Astrocyte of the cerebellum (primary cell): ENCODE data around the gene MAP3K10.

Source experiments
- DNase-seq: peaks from one replicate; pipeline ENCODE4 v3.0.0-alpha.2; 2011; ENCODE audit warnings: low read depth
- H3K4me3 ChIP-seq: 2 replicates; pipeline ENCODE4 v1.5.1; 2011; ENCODE audit warnings: mild to moderate bottlenecking, low read depth, low read length, moderate library complexity
- in situ Hi-C: cut with HindIII; loops from 2 replicates; pipeline ENCODE4 v1.10.0; 2017; ENCODE audit warnings: low sequenced_read_pairs
- TF ChIP-seq, protein P1 (sequence below): IDR thresholded peaks from 2 replicates; pipeline ENCODE4 v1.5.1; 2012; ENCODE audit warnings: low read length, low read depth, moderate library complexity, mild to moderate bottlenecking; ENCODE audit errors: missing control alignments

Gene MAP3K10

DNA sequence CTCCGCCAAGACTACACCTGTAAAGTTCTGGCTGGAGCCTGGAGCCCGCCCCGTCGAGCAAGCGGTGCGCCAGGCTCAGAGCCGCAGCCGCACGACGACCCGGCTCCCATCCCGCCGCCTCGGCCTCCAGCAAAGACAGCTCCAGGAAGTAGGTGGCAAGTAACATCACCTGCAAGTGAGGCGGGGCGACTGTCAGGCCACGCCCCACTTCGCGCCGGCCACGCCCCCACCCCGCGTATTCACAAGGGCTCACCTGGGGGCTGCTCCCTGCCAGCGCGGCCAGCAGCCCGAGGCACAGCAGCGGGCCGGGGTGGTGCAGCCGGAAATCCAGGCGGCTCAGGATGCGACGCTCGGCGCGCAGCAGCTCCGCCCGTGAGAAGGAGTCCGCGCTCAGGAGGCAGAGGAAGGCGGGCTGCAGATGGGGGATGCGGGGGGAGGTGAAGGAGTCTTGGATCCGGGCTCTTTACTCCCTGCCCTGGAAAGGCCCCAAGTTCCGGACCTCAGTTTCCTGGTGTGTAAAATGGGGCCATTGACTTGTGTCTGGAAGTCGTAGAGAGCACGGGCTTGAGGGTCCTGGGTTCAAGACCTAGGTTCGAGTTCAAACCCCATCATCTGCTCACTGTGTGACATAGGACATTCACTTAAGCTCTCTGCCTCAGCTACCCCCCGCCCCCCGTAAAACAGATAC lies 32.1 kb downstream of the MAP3K10 start:
- no peak for DNase-seq
- in situ Hi-C loops, result no loop called here
- TF ChIP-seq, protein P1, sequence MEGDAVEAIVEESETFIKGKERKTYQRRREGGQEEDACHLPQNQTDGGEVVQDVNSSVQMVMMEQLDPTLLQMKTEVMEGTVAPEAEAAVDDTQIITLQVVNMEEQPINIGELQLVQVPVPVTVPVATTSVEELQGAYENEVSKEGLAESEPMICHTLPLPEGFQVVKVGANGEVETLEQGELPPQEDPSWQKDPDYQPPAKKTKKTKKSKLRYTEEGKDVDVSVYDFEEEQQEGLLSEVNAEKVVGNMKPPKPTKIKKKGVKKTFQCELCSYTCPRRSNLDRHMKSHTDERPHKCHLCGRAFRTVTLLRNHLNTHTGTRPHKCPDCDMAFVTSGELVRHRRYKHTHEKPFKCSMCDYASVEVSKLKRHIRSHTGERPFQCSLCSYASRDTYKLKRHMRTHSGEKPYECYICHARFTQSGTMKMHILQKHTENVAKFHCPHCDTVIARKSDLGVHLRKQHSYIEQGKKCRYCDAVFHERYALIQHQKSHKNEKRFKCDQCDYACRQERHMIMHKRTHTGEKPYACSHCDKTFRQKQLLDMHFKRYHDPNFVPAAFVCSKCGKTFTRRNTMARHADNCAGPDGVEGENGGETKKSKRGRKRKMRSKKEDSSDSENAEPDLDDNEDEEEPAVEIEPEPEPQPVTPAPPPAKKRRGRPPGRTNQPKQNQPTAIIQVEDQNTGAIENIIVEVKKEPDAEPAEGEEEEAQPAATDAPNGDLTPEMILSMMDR, result no peak
- H3K4me3 ChIP-seq, result no peak overlapping the region

DNA sequence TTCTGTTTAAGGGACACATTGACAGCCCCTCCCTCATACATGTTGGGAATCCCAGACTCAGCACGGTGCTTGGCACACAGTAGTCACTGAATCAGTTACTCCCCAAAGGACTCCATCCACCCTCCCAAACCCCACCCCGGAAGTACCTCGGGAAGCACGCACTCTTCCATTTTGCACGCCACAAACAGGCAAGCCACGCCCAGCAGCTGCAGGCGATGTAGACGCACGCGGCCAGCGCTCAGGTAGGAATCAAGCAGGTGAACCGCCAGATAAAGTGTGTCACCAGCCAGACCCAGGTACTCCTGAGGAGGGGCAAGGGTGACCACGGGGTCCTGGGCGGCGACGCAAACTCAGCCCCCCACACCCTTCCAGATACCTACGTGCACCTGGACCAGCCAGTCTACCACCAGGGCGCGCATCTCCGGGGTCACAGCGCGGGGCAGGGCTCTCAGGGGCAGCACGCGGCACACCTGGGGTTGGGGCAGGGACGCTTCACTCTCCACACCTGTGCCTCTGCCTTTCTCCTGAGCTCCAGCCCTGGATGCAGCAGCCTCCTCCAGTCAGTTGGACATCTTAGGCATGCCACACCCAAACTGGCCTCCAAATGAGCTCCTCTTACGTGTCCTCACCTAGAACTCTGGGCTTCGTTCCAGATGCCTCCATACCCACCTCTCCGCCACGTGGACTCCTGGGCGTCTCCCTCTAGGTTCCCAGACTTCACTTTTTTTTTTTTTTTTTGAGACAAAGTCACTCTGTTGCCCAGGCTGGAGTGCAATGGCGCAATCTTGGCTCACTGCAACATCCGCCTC lies 33.3 kb downstream of the MAP3K10 start:
- no peak overlapping the region for H3K4me3 ChIP-seq
- in situ Hi-C loops, result no loop called here
- TF ChIP-seq, protein P1, result no peak
- DNase-seq, result no peak

DNA sequence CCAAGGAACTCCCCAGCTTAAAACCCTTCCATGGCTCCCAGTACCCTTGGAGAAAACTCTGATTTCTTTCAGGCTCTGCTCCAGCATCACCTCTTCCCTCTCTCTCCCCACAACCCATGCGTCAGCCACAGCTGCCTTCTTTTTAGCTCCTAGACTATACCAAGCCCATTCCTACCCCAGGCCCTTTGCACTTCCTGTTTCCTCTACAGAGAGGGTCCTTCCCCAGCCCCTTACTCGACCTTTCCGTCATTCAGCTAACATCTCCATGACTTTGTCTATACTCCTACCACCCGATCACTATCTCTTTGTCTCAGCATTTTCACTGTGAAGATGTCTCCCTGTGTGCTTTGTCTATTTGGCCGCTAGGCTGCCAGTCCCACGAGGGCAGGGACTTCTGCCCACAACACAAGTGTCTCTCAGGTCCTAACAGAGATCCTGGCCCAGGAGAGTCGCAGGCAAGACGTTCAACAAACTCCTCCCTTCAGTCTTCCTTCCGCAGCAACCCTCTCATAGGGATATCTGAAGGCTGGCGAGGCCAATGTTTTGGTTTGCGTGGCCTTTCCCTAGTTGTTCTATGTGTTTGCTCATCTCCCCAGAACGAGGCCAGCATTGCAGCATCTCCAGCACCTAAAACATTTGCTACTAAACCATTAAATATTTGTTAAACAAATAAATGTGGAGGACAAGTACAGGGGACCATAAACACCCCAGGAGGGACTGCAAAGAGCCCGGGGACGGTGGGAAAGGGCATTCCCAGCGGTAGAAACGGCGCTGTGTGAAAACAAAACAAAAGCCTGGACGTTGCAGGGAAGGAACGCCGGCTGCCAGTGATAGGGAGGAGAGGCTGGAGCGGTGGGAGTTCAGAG lies 34.4 kb downstream of the MAP3K10 start:
- in situ Hi-C loops, result no loop called here
- DNase-seq, result no peak
- TF ChIP-seq, protein P1, result peak; percentile 10
- H3K4me3 ChIP-seq, result peak overlapping the region; percentile 12

DNA sequence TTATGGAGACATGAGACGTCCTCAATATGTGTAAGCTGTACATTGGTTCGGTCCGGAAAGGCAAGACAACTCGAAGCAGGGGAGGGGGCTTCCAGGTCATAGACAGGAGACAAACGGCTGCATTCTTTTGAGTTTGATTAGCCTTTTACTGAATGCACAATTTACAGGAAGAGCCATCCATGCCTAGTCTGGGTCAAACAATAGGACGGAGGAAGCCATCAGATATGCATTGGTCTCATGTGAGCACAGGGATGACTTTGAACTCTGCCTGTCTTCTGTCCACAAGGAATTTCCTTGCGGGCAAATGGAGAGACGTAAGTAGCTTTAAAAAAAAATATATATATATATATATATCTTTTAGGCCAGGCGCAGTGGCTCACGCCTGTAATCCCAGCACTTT lies 37.1 kb downstream of the MAP3K10 start:
- no peak for DNase-seq
- H3K4me3 ChIP-seq, result no peak overlapping the region
- in situ Hi-C loops, result no loop called here
- TF ChIP-seq, protein P1, result no peak

DNA sequence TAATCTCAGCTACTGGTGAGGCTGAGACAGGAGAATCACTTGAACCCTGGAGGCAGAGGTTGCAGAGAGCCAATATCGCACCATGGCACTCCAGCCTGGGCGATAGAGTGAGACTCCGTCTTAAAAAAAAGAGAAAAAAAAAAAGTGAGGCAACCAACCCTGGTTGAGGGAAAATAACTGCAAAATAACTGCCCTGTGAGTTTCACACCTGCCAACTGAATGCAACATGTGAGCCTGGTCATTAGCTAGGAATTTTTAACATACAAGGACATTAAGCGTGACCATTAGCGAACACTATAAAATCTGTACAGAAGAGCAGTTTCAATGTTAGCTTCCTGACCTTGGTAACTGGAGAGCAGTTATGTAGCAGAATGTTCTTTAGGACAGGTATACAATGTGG lies 37.6 kb downstream of the MAP3K10 start:
- TF ChIP-seq, protein P1, result no peak

DNA sequence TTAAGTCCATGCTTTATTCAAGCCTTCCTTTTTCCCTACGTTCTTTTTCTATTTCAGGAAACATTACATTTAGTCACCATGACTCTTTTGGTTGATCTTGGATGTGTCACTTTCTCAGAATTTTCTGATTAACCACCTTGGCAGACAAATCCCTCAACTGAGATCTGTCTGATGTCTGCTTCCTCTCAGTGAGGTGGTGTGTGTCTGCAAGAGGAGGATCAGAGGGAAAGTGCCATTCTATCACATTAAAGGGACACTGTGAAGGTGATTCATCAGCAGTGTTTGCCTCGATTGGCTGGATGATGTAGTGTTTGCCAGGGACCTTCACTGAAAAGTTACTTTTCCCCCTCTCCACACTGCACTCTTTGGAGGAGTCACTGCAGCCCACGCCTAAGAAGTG lies 38.3 kb downstream of the MAP3K10 start:
- no peak overlapping the region for H3K4me3 ChIP-seq
- no peak for DNase-seq
- TF ChIP-seq, protein P1, result no peak
- in situ Hi-C loops, result no loop called here

More for the DNA sequence above, 37.6 kb downstream of the MAP3K10 start:
- in situ Hi-C loops, result no loop called here
- no peak overlapping the region for H3K4me3 ChIP-seq
- DNase-seq, result no peak
